Measurements from ENCODE around the gene UTP14A.
"Not testable (repeated sequence)": the region's sequence is repeated elsewhere in the genome, so short reads cannot be mapped to it uniquely, and the experiment has no call there.

DNA sequence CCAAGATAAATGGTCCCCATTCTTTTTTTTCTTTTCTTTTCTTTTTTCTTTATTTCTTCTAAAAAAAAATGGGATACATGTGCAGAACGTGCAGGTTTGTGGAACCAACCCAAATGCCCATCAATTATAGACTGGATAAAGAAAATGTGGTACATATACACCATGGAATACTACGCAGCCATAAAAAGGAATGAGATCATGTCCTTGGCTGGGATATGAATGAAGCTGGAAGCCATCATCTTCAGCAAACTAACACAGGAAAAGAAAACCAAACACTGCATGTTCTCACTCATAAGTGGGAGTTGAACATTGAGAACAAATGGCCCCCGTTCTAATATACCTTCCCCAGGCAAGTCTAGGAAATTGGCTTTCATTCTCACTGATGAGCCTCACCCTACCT, 39.6 kb upstream of the UTP14A start:
- not testable (repeated sequence) for TF ChIP-seq CTCF (conservative IDR thresholded peaks at IDR 0.05; ENCODE audit: low read depth in 2 of 2); EZH2 (IDR thresholded peaks at IDR 0.05; ENCODE audit: low read depth, unreplicated experiment); ZNF114 (CRISPR knock-in tag; IDR thresholded peaks at IDR 0.05); CREB1 (CRISPR knock-in tag; IDR thresholded peaks at IDR 0.05; ENCODE audit: low read depth); POLR2AphosphoS5 (IDR thresholded peaks at IDR 0.05; ENCODE audit: low read depth)
- TF ChIP-seq, protein P1, sequence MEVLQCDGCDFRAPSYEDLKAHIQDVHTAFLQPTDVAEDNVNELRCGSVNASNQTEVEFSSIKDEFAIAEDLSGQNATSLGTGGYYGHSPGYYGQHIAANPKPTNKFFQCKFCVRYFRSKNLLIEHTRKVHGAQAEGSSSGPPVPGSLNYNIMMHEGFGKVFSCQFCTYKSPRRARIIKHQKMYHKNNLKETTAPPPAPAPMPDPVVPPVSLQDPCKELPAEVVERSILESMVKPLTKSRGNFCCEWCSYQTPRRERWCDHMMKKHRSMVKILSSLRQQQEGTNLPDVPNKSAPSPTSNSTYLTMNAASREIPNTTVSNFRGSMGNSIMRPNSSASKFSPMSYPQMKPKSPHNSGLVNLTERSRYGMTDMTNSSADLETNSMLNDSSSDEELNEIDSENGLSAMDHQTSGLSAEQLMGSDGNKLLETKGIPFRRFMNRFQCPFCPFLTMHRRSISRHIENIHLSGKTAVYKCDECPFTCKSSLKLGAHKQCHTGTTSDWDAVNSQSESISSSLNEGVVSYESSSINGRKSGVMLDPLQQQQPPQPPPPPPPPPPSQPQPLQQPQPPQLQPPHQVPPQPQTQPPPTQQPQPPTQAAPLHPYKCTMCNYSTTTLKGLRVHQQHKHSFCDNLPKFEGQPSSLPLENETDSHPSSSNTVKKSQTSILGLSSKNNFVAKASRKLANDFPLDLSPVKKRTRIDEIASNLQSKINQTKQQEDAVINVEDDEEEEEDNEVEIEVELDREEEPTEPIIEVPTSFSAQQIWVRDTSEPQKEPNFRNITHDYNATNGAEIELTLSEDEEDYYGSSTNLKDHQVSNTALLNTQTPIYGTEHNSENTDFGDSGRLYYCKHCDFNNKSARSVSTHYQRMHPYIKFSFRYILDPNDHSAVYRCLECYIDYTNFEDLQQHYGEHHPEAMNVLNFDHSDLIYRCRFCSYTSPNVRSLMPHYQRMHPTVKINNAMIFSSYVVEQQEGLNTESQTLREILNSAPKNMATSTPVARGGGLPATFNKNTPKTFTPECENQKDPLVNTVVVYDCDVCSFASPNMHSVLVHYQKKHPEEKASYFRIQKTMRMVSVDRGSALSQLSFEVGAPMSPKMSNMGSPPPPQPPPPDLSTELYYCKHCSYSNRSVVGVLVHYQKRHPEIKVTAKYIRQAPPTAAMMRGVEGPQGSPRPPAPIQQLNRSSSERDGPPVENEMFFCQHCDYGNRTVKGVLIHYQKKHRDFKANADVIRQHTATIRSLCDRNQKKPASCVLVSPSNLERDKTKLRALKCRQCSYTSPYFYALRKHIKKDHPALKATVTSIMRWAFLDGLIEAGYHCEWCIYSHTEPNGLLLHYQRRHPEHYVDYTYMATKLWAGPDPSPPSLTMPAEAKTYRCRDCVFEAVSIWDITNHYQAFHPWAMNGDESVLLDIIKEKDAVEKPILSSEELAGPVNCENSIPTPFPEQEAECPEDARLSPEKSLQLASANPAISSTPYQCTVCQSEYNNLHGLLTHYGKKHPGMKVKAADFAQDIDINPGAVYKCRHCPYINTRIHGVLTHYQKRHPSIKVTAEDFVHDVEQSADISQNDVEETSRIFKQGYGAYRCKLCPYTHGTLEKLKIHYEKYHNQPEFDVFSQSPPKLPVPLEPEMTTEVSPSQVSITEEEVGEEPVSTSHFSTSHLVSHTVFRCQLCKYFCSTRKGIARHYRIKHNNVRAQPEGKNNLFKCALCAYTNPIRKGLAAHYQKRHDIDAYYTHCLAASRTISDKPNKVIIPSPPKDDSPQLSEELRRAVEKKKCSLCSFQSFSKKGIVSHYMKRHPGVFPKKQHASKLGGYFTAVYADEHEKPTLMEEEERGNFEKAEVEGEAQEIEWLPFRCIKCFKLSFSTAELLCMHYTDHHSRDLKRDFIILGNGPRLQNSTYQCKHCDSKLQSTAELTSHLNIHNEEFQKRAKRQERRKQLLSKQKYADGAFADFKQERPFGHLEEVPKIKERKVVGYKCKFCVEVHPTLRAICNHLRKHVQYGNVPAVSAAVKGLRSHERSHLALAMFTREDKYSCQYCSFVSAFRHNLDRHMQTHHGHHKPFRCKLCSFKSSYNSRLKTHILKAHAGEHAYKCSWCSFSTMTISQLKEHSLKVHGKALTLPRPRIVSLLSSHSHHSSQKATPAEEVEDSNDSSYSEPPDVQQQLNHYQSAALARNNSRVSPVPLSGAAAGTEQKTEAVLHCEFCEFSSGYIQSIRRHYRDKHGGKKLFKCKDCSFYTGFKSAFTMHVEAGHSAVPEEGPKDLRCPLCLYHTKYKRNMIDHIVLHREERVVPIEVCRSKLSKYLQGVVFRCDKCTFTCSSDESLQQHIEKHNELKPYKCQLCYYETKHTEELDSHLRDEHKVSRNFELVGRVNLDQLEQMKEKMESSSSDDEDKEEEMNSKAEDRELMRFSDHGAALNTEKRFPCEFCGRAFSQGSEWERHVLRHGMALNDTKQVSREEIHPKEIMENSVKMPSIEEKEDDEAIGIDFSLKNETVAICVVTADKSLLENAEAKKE (CRISPR knock-in tag; IDR thresholded peaks at IDR 0.05), result not testable (repeated sequence)
- TF ChIP-seq, protein P2, sequence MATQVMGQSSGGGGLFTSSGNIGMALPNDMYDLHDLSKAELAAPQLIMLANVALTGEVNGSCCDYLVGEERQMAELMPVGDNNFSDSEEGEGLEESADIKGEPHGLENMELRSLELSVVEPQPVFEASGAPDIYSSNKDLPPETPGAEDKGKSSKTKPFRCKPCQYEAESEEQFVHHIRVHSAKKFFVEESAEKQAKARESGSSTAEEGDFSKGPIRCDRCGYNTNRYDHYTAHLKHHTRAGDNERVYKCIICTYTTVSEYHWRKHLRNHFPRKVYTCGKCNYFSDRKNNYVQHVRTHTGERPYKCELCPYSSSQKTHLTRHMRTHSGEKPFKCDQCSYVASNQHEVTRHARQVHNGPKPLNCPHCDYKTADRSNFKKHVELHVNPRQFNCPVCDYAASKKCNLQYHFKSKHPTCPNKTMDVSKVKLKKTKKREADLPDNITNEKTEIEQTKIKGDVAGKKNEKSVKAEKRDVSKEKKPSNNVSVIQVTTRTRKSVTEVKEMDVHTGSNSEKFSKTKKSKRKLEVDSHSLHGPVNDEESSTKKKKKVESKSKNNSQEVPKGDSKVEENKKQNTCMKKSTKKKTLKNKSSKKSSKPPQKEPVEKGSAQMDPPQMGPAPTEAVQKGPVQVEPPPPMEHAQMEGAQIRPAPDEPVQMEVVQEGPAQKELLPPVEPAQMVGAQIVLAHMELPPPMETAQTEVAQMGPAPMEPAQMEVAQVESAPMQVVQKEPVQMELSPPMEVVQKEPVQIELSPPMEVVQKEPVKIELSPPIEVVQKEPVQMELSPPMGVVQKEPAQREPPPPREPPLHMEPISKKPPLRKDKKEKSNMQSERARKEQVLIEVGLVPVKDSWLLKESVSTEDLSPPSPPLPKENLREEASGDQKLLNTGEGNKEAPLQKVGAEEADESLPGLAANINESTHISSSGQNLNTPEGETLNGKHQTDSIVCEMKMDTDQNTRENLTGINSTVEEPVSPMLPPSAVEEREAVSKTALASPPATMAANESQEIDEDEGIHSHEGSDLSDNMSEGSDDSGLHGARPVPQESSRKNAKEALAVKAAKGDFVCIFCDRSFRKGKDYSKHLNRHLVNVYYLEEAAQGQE (IDR thresholded peaks at IDR 0.05; ENCODE audit: unreplicated experiment), result not testable (repeated sequence)
